IPS DF 6.9 (cell line): ENCODE results near the gene ABLIM3.

Experiments
- DNase-seq: peaks from one replicate; pipeline ENCODE4 v3.0.0-alpha.2; 2013; ENCODE audit warnings: low read depth, low spot score
- H3K27ac ChIP-seq: one replicate; pipeline ENCODE4 v1.5.1; 2013; ENCODE audit warnings: low read length, control low read depth
- H3K27me3 ChIP-seq: 2 replicates; pipeline ENCODE4 v1.6.1; 2013; ENCODE audit warnings: mild to moderate bottlenecking, low read length; ENCODE audit not compliant: control insufficient read depth, insufficient read depth
- H3K36me3 ChIP-seq: 2 replicates; pipeline ENCODE4 v1.6.1; 2013; ENCODE audit warnings: low read length; ENCODE audit not compliant: control insufficient read depth, insufficient read depth
- H3K4me1 ChIP-seq: 2 replicates; pipeline ENCODE4 v1.6.1; 2013; ENCODE audit warnings: low read length; ENCODE audit not compliant: control insufficient read depth, insufficient read depth
- H3K4me3 ChIP-seq: 2 replicates; pipeline ENCODE4 v1.5.1; 2013; ENCODE audit warnings: mild to moderate bottlenecking, low read length
- H3K9me3 ChIP-seq: 2 replicates; pipeline ENCODE4 v1.6.1; 2013; ENCODE audit warnings: low read length, inconsistent platforms; ENCODE audit not compliant: control insufficient read depth, insufficient read depth
- WGBS: extraction: QIAGEN DNeasy Blood & Tissue Kit; methylation state at CpG from one replicate; pipeline ENCODE4 v1.1.7; 2013; ENCODE audit warnings: mixed read lengths, missing lambda C conversion rate; ENCODE audit not compliant: insufficient read length, insufficient coverage; 5-methylcytosine and 5-hydroxymethylcytosine counted together

The ABLIM3 gene

GRCh38 chr5:149206524-149207141 lies 65.3 kb downstream of the ABLIM3 start:
- no CpG with 5 or more reads among the region's 10 CpGs for WGBS
- Histone ChIP-seq H3K36me3 (no peaks in the 10 kb centered on the region), H3K4me3 (no peak overlapping the region), H3K4me1 (no peaks in the 10 kb centered on the region), H3K27me3 (no peaks in the 10 kb centered on the region), H3K9me3 (no peaks in the 10 kb centered on the region), H3K27ac (no peak overlapping the region)
- DNase-seq = no peak

GRCh38 chr5:149207831-149208230 lies 66.5 kb downstream of the ABLIM3 start:
- DNase-seq = no peak
- Histone ChIP-seq H3K4me1 (no peaks in the 10 kb centered on the region), H3K9me3 (no peaks in the 10 kb centered on the region), H3K4me3 (no peak overlapping the region), H3K36me3 (no peaks in the 10 kb centered on the region), H3K27ac (no peak overlapping the region), H3K27me3 (no peaks in the 10 kb centered on the region)
- WGBS = no CpG with 5 or more reads among the region's 2 CpGs

- Histone ChIP-seq H3K9me3 (no peaks in the 10 kb centered on the region), H3K36me3 (no peaks in the 10 kb centered on the region), H3K4me3 (no peak overlapping the region), H3K4me1 (no peaks in the 10 kb centered on the region), H3K27ac (no peak overlapping the region), H3K27me3 (no peaks in the 10 kb centered on the region)
- no CpG with 5 or more reads among the region's 4 CpGs for WGBS
- DNase-seq = no peak
Measured at GRCh38 chr5:149210225-149210624, 68.9 kb downstream of the ABLIM3 start.

GRCh38 chr5:149210968-149211490 lies 69.7 kb downstream of the ABLIM3 start:
- no CpG with 5 or more reads among the region's 4 CpGs for WGBS
- no peak overlapping the region for H3K27ac ChIP-seq

GRCh38 chr5:149211566-149211965 lies 70.3 kb downstream of the ABLIM3 start:
- H3K36me3 ChIP-seq = no peaks in the 10 kb centered on the region
- no peaks in the 10 kb centered on the region for H3K9me3 ChIP-seq
- H3K4me1 ChIP-seq = no peaks in the 10 kb centered on the region; the same call in 1 of the 2 replicates
- DNase-seq = no peak
- H3K27ac ChIP-seq = no peak overlapping the region
- H3K27me3 ChIP-seq = no peaks in the 10 kb centered on the region
- no peak overlapping the region for H3K4me3 ChIP-seq

More at GRCh38 chr5:149210968-149211490, 69.7 kb downstream of the ABLIM3 start:
- Histone ChIP-seq H3K4me1 (no peaks in the 10 kb centered on the region; the same call in 1 of the 2 replicates), H3K9me3 (no peaks in the 10 kb centered on the region), H3K36me3 (no peaks in the 10 kb centered on the region), H3K4me3 (no peak overlapping the region), H3K27me3 (no peaks in the 10 kb centered on the region)
- no peak for DNase-seq

- DNase-seq = no peak
- Histone ChIP-seq H3K4me3 (no peak overlapping the region), H3K27me3 (no peaks in the 10 kb centered on the region), H3K36me3 (no peaks in the 10 kb centered on the region), H3K27ac (no peak overlapping the region), H3K9me3 (no peaks in the 10 kb centered on the region), H3K4me1 (no peaks in the 10 kb centered on the region; the same call in 1 of the 2 replicates)
- WGBS = no CpG with 5 or more reads among the region's 7 CpGs
Measured at GRCh38 chr5:149212198-149212951, 71.1 kb downstream of the ABLIM3 start.

- H3K36me3 ChIP-seq = no peaks in the 10 kb centered on the region
- DNase-seq = no peak
- WGBS = no CpG with 5 or more reads among the region's 13 CpGs
- no peak overlapping the region for H3K4me3 ChIP-seq
- no peak overlapping the region for H3K27ac ChIP-seq
- H3K9me3 ChIP-seq = no peaks in the 10 kb centered on the region
- H3K27me3 ChIP-seq = no peaks in the 10 kb centered on the region
- H3K4me1 ChIP-seq = no peaks in the 10 kb centered on the region; the same call in 1 of the 2 replicates
Measured at GRCh38 chr5:149213264-149213880, 72.1 kb downstream of the ABLIM3 start.

- Histone ChIP-seq H3K27me3 (no peaks in the 10 kb centered on the region), H3K36me3 (no peaks in the 10 kb centered on the region)
Measured at GRCh38 chr5:149215478-149216090, 74.3 kb downstream of the ABLIM3 start.

GRCh38 chr5:149216496-149216895 lies 75.2 kb downstream of the ABLIM3 start:
- WGBS = no CpG with 5 or more reads among the region's 2 CpGs
- H3K9me3 ChIP-seq = no peaks in the 10 kb centered on the region
- H3K4me1 ChIP-seq = no peaks in the 10 kb centered on the region; the same call in 1 of the 2 replicates
- no peak overlapping the region for H3K4me3 ChIP-seq
- H3K36me3 ChIP-seq = no peaks in the 10 kb centered on the region
- no peak for DNase-seq
- no peak overlapping the region for H3K27ac ChIP-seq
- no peaks in the 10 kb centered on the region for H3K27me3 ChIP-seq

More at GRCh38 chr5:149215478-149216090, 74.3 kb downstream of the ABLIM3 start:
- Histone ChIP-seq H3K9me3 (no peaks in the 10 kb centered on the region), H3K27ac (no peak overlapping the region), H3K4me3 (no peak overlapping the region), H3K4me1 (no peaks in the 10 kb centered on the region; the same call in 1 of the 2 replicates)
- no CpG with 5 or more reads among the region's 5 CpGs for WGBS
- no peak for DNase-seq

- Histone ChIP-seq H3K36me3 (no peaks in the 10 kb centered on the region), H3K4me1 (no peaks in the 10 kb centered on the region; the same call in 1 of the 2 replicates), H3K4me3 (no peak overlapping the region), H3K9me3 (no peaks in the 10 kb centered on the region), H3K27ac (no peak overlapping the region), H3K27me3 (no peaks in the 10 kb centered on the region)
- no CpG with 5 or more reads among the region's 6 CpGs for WGBS
- DNase-seq = no peak
Measured at GRCh38 chr5:149217096-149217802, 76.0 kb downstream of the ABLIM3 start.
